Loucy (cell line): ENCODE measurements around the gene MSMB.

Experiments used
- EZH2phosphoT487 ChIP-seq: fragments of 200-600 bp; IDR thresholded peaks from 2 replicates; pipeline ENCODE4 v1.6.1; 2018; ENCODE audit warnings: antibody characterized with exemption, mild to moderate bottlenecking, moderate library complexity, borderline replicate concordance
- TF ChIP-seq, protein P1 (sequence below): fragments of 200-600 bp; sonication (generic); conservative IDR thresholded peaks from 2 replicates; pipeline ENCODE4 v1.5.1; 2014; ENCODE audit warnings: mild to moderate bottlenecking, antibody characterized with exemption, low read length

- TF ChIP-seq, protein P1, sequence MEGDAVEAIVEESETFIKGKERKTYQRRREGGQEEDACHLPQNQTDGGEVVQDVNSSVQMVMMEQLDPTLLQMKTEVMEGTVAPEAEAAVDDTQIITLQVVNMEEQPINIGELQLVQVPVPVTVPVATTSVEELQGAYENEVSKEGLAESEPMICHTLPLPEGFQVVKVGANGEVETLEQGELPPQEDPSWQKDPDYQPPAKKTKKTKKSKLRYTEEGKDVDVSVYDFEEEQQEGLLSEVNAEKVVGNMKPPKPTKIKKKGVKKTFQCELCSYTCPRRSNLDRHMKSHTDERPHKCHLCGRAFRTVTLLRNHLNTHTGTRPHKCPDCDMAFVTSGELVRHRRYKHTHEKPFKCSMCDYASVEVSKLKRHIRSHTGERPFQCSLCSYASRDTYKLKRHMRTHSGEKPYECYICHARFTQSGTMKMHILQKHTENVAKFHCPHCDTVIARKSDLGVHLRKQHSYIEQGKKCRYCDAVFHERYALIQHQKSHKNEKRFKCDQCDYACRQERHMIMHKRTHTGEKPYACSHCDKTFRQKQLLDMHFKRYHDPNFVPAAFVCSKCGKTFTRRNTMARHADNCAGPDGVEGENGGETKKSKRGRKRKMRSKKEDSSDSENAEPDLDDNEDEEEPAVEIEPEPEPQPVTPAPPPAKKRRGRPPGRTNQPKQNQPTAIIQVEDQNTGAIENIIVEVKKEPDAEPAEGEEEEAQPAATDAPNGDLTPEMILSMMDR = peak; percentile 79
- TF ChIP-seq EZH2phosphoT487 = no peak
Observed at GRCh38 chr10:46030091-46030937, 15.8 kb downstream of the MSMB start, which contains the start of gene NCOA4.
